ENCODE results near the gene PRLR. TPM values are rescaled to one million over a fixed set of nuclear protein-coding genes. Genes with fewer than 3 reads are reported as not detected.

The PRLR gene
- total RNA-seq, 4 donors from 2014 or later = 0.10 to 0.65 (median 0.39) TPM

DNA sequence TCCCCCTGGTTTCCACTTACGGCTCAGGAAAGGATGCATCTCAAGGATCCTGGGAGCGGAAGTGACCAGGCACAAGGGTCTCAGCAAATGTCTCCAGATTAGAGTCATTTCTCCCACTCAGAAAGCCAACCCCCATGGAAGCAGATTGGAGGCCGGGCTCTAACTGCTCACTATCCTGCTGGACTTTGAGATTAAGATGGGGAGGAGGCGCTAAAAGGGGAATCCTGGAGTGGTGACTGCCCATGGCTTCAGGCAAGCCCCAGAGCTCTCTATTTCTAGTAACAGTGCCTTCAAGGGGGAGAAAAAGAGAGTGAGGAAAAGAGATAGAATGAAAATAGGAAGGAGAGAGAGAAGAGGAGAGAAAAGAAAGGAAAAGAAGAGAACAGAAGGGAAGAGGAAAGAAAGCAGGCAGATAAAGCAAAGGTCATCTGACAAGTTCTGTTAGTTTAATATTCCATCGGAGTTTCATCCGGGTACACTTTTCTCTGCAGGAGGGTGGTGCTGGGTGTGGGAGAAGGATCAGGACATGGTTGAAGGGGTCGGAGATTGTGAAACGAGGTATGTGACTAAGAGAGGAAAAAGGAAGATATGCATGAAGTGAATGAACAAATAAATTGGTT, 182.4 kb downstream of the PRLR start, which contains the start of gene AGXT2:
Gene AGXT2, minus strand, starts transcription at position 165 of the 620 bp plus-strand sequence. Its CDS starts 57 bp downstream, at position 108.
- H3K4me1 ChIP-seq = no peaks in the 10 kb centered on the region
- TF ChIP-seq POLR2A (IDR thresholded peaks at IDR 0.05) = no peak
- TF ChIP-seq, protein P1, sequence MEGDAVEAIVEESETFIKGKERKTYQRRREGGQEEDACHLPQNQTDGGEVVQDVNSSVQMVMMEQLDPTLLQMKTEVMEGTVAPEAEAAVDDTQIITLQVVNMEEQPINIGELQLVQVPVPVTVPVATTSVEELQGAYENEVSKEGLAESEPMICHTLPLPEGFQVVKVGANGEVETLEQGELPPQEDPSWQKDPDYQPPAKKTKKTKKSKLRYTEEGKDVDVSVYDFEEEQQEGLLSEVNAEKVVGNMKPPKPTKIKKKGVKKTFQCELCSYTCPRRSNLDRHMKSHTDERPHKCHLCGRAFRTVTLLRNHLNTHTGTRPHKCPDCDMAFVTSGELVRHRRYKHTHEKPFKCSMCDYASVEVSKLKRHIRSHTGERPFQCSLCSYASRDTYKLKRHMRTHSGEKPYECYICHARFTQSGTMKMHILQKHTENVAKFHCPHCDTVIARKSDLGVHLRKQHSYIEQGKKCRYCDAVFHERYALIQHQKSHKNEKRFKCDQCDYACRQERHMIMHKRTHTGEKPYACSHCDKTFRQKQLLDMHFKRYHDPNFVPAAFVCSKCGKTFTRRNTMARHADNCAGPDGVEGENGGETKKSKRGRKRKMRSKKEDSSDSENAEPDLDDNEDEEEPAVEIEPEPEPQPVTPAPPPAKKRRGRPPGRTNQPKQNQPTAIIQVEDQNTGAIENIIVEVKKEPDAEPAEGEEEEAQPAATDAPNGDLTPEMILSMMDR (IDR thresholded peaks at IDR 0.05 in 4 of 5, conservative IDR thresholded peaks at IDR 0.05 in 1 of 5) = no peak
- no peaks in the 10 kb centered on the region for H3K9me3 ChIP-seq
- H3K4me3 ChIP-seq = no peak within 1 kb of the TSS
- DNase-seq = no peak
- intact Hi-C loops (cut with DNase I; ENCODE audit: low total_unique reads) (no loop called here), in situ Hi-C loops (cut with MboI; ENCODE audit: low sequenced_read_pairs in 4 of 4) (no loop called here)
- no peaks in the 10 kb centered on the region for H3K27me3 ChIP-seq
- H3K27ac ChIP-seq = no peak within 1 kb of the TSS
- no peaks in the 10 kb centered on the region for H3K36me3 ChIP-seq
- no peak for ATAC-seq

DNA sequence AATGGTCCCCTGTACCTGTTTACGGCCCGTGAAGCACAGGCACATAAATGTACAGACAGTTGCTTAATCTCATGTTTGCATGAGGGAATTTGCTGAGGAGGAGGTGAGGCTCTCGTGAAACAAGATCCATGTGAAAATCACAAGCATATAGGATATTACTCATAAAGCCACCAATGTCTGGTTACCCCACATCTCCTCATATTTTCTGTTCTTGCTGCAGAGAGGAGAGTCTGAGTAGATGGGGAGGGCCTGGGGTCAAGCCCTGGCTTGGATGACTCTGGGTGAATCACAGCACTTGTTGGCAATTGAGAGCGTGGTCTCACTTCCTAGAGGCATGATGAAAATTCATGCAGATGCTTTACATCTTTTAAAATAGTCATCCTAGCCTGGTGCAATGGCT, 183.5 kb downstream of the PRLR start:
- TF ChIP-seq POLR2A (IDR thresholded peaks at IDR 0.05) = no peak
- TF ChIP-seq, protein P1 (IDR thresholded peaks at IDR 0.05 in 4 of 5, conservative IDR thresholded peaks at IDR 0.05 in 1 of 5) = no peak
- DNase-seq (no peak), ATAC-seq (no peak)
- Histone ChIP-seq H3K27me3 (no peaks in the 10 kb centered on the region), H3K36me3 (no peaks in the 10 kb centered on the region), H3K4me1 (no peaks in the 10 kb centered on the region), H3K9me3 (no peaks in the 10 kb centered on the region), H3K4me3 (no peak overlapping the region), H3K27ac (no peak overlapping the region)
- intact Hi-C loops (cut with DNase I; ENCODE audit: low total_unique reads) = no loop called here
- in situ Hi-C loops (cut with MboI; ENCODE audit: low sequenced_read_pairs in 4 of 4) = no loop called here

- Histone ChIP-seq H3K4me3 (no peak overlapping the region), H3K27ac (no peak overlapping the region), H3K4me1 (no peaks in the 10 kb centered on the region), H3K36me3 (no peaks in the 10 kb centered on the region), H3K27me3 (no peaks in the 10 kb centered on the region), H3K9me3 (no peaks in the 10 kb centered on the region)
- DNase-seq (no peak), ATAC-seq (no peak)
- in situ Hi-C loops (cut with MboI; ENCODE audit: low sequenced_read_pairs in 4 of 4) = no loop called here
- TF ChIP-seq, protein P1 (IDR thresholded peaks at IDR 0.05 in 4 of 5, conservative IDR thresholded peaks at IDR 0.05 in 1 of 5) = no peak
- no peak for TF ChIP-seq POLR2A (IDR thresholded peaks at IDR 0.05)
- intact Hi-C loops (cut with DNase I; ENCODE audit: low total_unique reads) = no loop called here
These were observed 185.0 kb downstream of the PRLR start for GRCh38 chr5:35045280-35045679.

- Histone ChIP-seq H3K36me3 (no peaks in the 10 kb centered on the region), H3K4me1 (no peaks in the 10 kb centered on the region), H3K9me3 (no peaks in the 10 kb centered on the region), H3K27me3 (no peaks in the 10 kb centered on the region), H3K27ac (no peak overlapping the region), H3K4me3 (no peak overlapping the region)
- TF ChIP-seq POLR2A (IDR thresholded peaks at IDR 0.05) = no peak
- TF ChIP-seq, protein P1 (IDR thresholded peaks at IDR 0.05 in 4 of 5, conservative IDR thresholded peaks at IDR 0.05 in 1 of 5) = no peak
- intact Hi-C loops (cut with DNase I; ENCODE audit: low total_unique reads) = no loop called here
- DNase-seq = no peak
- ATAC-seq = no peak
- in situ Hi-C loops (cut with MboI; ENCODE audit: low sequenced_read_pairs in 4 of 4) = no loop called here
These were observed 185.6 kb downstream of the PRLR start for GRCh38 chr5:35044649-35045048.

DNA sequence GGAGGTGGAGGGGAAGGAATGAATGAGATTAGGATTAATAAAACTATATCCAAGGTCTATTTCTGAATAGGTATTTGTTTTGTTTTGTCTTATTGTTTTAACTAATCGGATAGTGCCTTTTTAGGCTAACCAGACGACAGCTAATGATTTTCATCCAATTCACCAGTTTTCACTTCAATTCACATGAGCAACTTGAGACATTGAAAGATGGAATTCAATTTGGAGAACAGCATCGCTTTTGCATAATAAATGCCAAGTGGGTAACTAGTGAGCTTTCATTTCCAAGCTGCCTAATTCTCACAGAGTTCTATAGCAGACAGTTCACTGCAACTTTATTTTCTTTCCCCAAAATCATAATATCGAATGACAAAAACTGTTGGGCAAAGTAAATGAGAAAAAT, 187.5 kb downstream of the PRLR start:
- no peaks in the 10 kb centered on the region for H3K27me3 ChIP-seq
- no peaks in the 10 kb centered on the region for H3K36me3 ChIP-seq
- in situ Hi-C loops (cut with MboI; ENCODE audit: low sequenced_read_pairs in 4 of 4) (no loop called here), intact Hi-C loops (cut with DNase I; ENCODE audit: low total_unique reads) (no loop called here)
- no peaks in the 10 kb centered on the region for H3K4me1 ChIP-seq
- DNase-seq = no peak
- H3K4me3 ChIP-seq = no peak overlapping the region
- TF ChIP-seq, protein P1 (IDR thresholded peaks at IDR 0.05 in 4 of 5, conservative IDR thresholded peaks at IDR 0.05 in 1 of 5) = no peak
- no peak for TF ChIP-seq POLR2A (IDR thresholded peaks at IDR 0.05)
- no peak overlapping the region for H3K27ac ChIP-seq
- no peak for ATAC-seq
- no peaks in the 10 kb centered on the region for H3K9me3 ChIP-seq

Measured in gastrocnemius medialis (tissue), 4 donors.